HEK293 (cell line): ENCODE measurements around the gene C13orf46.
A peak's percentile ranks its signal among the peaks of the same experiment; 100 is the strongest.

Experiments
- CTCF ChIA-PET: fragments of 350-600 bp; formaldehyde crosslinking; extraction: SDS; loops from one replicate; lab custom pipeline; 2021; ENCODE audit warnings: antibody characterized with exemption; lab: Yijun Ruan, JAX
- POLR2A ChIA-PET: fragments of 300-600 bp; formaldehyde crosslinking; extraction: SDS; loops from one replicate; lab custom pipeline; 2020; ENCODE audit warnings: antibody characterized with exemption, inconsistent platforms; lab: Yijun Ruan, JAX
- H3K27ac ChIP-seq: fragments of 200-500 bp; sonication (Bioruptor generic); 2 replicates; pipeline ENCODE4 v1.5.1; 2014; ENCODE audit warnings: low read depth, low read length, control low read depth, inconsistent platforms; ENCODE audit errors: extremely low read depth
- H3K36me3 ChIP-seq, 2 experiments: fragments of 200-500 bp in 1 of 2; sonication (Bioruptor generic) in 1 of 2; 1 replicate in 1 of 2; 2 replicates in 1 of 2; pipeline ENCODE4 v1.5.1; 2014 to 2017; ENCODE audit warnings: inconsistent platforms in 2 of 2, low read length in 2 of 2; ENCODE audit not compliant: control insufficient read depth in 2 of 2, insufficient read depth in 1 of 2
- H3K4me1 ChIP-seq: fragments of 200-500 bp; sonication (Bioruptor generic); 2 replicates; pipeline ENCODE4 v1.5.1; 2014; ENCODE audit warnings: mild to moderate bottlenecking, low read length, inconsistent platforms; ENCODE audit not compliant: control insufficient read depth, insufficient read depth
- H3K4me3 ChIP-seq: 2 replicates; pipeline ENCODE4 v1.5.1; 2011; ENCODE audit warnings: low read depth, mild to moderate bottlenecking, control low read depth, low read length, moderate library complexity
- H3K9me3 ChIP-seq: fragments of 200-500 bp; sonication (Bioruptor generic); 2 replicates; pipeline ENCODE4 v1.5.1; 2014; ENCODE audit warnings: low read depth, low read length, inconsistent platforms; ENCODE audit not compliant: control insufficient read depth, insufficient read depth
- HOXA7 ChIP-seq: sonication (generic); formaldehyde crosslinking; IDR thresholded peaks from 2 replicates; pipeline ENCODE4 v1.8.1; 2022; ENCODE audit warnings: missing genetic modification reagents, borderline replicate concordance
- PRDM2 ChIP-seq: fragments of 450-650 bp; formaldehyde crosslinking; IDR thresholded peaks from 2 replicates; pipeline ENCODE4 v1.5.1; 2016; ENCODE audit warnings: missing biosample characterization, missing genetic modification characterization, borderline replicate concordance
- YY1 ChIP-seq: fragments of 450-650 bp; formaldehyde crosslinking; IDR thresholded peaks from 2 replicates; pipeline ENCODE4 v1.5.1; 2018; ENCODE audit warnings: missing biosample characterization, missing genetic modification characterization
- ZBTB1 ChIP-seq: fragments of 450-650 bp; formaldehyde crosslinking; IDR thresholded peaks from 2 replicates; pipeline ENCODE4 v1.5.1; 2016; ENCODE audit warnings: missing biosample characterization, missing genetic modification characterization
- ZNF175 ChIP-seq: fragments of 450-650 bp; formaldehyde crosslinking; IDR thresholded peaks from 2 replicates; pipeline ENCODE4 v1.5.1; 2016; ENCODE audit warnings: missing biosample characterization, missing genetic modification characterization
- ZNF26 ChIP-seq: fragments of 450-650 bp; formaldehyde crosslinking; IDR thresholded peaks from 2 replicates; pipeline ENCODE4 v1.5.1; 2016; ENCODE audit warnings: missing biosample characterization, missing genetic modification characterization
- ZNF302 ChIP-seq: fragments of 450-650 bp; formaldehyde crosslinking; IDR thresholded peaks from 2 replicates; pipeline ENCODE4 v1.5.1; 2016; ENCODE audit warnings: missing biosample characterization, missing genetic modification characterization, low read depth
- ZNF37A ChIP-seq: fragments of 450-650 bp; IDR thresholded peaks from 2 replicates; pipeline ENCODE4 v1.5.1; 2018; ENCODE audit warnings: missing biosample characterization, missing genetic modification characterization
- ZNF510 ChIP-seq: fragments of 450-650 bp; formaldehyde crosslinking; IDR thresholded peaks from 2 replicates; pipeline ENCODE4 v1.5.1; 2018; ENCODE audit warnings: mild to moderate bottlenecking, missing genetic modification characterization, missing biosample characterization; ENCODE audit not compliant: insufficient replicate concordance
- ZNF513 ChIP-seq: fragments of 450-650 bp; IDR thresholded peaks from 2 replicates; pipeline ENCODE4 v1.5.1; 2018; ENCODE audit warnings: missing biosample characterization, missing genetic modification characterization
- ZNF558 ChIP-seq: fragments of 450-650 bp; formaldehyde crosslinking; IDR thresholded peaks from 2 replicates; pipeline ENCODE4 v1.5.1; 2016; ENCODE audit warnings: missing biosample characterization, missing genetic modification characterization
- ZNF585B ChIP-seq: fragments of 450-650 bp; formaldehyde crosslinking; IDR thresholded peaks from 2 replicates; pipeline ENCODE4 v1.5.1; 2016; ENCODE audit warnings: missing biosample characterization, missing genetic modification characterization
- ZNF664 ChIP-seq: fragments of 450-650 bp; formaldehyde crosslinking; IDR thresholded peaks from 2 replicates; pipeline ENCODE4 v1.5.1; 2016; ENCODE audit warnings: missing biosample characterization, missing genetic modification characterization
- ZNF747 ChIP-seq: fragments of 450-650 bp; formaldehyde crosslinking; IDR thresholded peaks from 2 replicates; pipeline ENCODE4 v1.5.1; 2016; ENCODE audit warnings: missing biosample characterization, missing genetic modification characterization
- ZNF776 ChIP-seq: fragments of 450-650 bp; formaldehyde crosslinking; IDR thresholded peaks from 2 replicates; pipeline ENCODE4 v1.5.0; 2017; ENCODE audit warnings: missing biosample characterization, missing genetic modification characterization, borderline replicate concordance
- ZNF843 ChIP-seq: fragments of 450-650 bp; formaldehyde crosslinking; IDR thresholded peaks from 2 replicates; pipeline ENCODE4 v1.5.1; 2016; ENCODE audit warnings: missing biosample characterization, missing genetic modification characterization
- TF ChIP-seq, protein P1 (sequence below): fragments of 450-650 bp; formaldehyde crosslinking; conservative IDR thresholded peaks from 2 replicates; pipeline ENCODE4 v1.5.1; 2016; ENCODE audit warnings: low read depth, missing biosample characterization, missing genetic modification characterization

The C13orf46 gene

GRCh38 chr13:113965383-113965874, 8.4 kb downstream of the C13orf46 start:
- ChIA-PET POLR2A (no interaction called here), CTCF (no interaction called here)
- Histone ChIP-seq H3K36me3 (no peaks in the 10 kb centered on the region), H3K4me1 (no peaks in the 10 kb centered on the region), H3K4me3 (no peak overlapping the region), H3K9me3 (no peaks in the 10 kb centered on the region), H3K27ac (no peak overlapping the region)
- TF ChIP-seq ZNF513 (peak; percentile 91; the same call in 1 of the 2 replicates), HOXA7 (CRISPR knock-in tag) (no peak)

DNA sequence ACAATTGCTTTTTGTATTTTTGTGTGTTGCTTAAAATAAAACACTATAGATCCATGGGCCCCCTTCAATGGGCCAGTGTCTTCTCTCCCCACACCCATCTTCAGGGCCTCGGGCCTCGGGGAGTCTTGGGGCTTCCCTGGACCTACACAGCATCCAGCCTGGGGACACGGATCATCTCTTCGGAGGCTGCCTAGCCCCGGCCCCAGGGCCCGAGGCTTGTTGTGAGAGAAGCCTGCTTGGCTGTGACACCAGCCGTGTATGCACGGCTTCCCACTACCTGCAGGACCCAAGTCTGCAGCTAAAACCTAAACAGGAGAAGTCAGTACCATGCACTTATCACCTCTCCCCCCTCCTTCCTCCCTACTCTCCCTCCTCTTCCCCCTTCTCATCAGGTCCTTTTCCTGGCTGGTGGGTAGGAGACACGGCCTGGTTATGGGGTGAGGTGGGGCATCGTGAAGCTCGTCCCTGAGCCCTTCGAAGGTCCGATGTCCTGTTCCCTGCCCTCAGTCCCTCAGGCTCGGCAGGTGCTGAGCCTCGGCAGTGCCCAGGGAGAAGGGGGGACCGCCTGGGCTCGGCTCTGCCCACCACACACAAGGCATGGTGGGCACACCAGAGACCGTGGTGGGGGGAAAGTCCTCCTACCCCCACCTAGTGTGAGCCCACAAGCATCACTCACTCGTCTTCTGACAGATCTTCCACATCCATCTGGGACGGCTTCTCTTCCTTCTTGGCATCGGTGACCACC, 9.5 kb downstream of the C13orf46 start:
- ChIA-PET POLR2A (no interaction called here), CTCF (no interaction called here)
- TF ChIP-seq ZNF26 (tag by site-specific recombination) (no peak), ZBTB1 (tag by site-specific recombination) (no peak), ZNF175 (no peak), ZNF843 (tag by site-specific recombination) (no peak), ZNF558 (no peak), ZNF510 (tag by site-specific recombination) (no peak), YY1 (no peak), ZNF585B (tag by site-specific recombination) (no peak), ZNF664 (tag by site-specific recombination) (no peak), ZNF37A (no peak), PRDM2 (tag by site-specific recombination) (no peak), ZNF776 (tag by site-specific recombination) (no peak), ZNF747 (tag by site-specific recombination) (no peak), ZNF302 (tag by site-specific recombination) (no peak)
- TF ChIP-seq, protein P1, sequence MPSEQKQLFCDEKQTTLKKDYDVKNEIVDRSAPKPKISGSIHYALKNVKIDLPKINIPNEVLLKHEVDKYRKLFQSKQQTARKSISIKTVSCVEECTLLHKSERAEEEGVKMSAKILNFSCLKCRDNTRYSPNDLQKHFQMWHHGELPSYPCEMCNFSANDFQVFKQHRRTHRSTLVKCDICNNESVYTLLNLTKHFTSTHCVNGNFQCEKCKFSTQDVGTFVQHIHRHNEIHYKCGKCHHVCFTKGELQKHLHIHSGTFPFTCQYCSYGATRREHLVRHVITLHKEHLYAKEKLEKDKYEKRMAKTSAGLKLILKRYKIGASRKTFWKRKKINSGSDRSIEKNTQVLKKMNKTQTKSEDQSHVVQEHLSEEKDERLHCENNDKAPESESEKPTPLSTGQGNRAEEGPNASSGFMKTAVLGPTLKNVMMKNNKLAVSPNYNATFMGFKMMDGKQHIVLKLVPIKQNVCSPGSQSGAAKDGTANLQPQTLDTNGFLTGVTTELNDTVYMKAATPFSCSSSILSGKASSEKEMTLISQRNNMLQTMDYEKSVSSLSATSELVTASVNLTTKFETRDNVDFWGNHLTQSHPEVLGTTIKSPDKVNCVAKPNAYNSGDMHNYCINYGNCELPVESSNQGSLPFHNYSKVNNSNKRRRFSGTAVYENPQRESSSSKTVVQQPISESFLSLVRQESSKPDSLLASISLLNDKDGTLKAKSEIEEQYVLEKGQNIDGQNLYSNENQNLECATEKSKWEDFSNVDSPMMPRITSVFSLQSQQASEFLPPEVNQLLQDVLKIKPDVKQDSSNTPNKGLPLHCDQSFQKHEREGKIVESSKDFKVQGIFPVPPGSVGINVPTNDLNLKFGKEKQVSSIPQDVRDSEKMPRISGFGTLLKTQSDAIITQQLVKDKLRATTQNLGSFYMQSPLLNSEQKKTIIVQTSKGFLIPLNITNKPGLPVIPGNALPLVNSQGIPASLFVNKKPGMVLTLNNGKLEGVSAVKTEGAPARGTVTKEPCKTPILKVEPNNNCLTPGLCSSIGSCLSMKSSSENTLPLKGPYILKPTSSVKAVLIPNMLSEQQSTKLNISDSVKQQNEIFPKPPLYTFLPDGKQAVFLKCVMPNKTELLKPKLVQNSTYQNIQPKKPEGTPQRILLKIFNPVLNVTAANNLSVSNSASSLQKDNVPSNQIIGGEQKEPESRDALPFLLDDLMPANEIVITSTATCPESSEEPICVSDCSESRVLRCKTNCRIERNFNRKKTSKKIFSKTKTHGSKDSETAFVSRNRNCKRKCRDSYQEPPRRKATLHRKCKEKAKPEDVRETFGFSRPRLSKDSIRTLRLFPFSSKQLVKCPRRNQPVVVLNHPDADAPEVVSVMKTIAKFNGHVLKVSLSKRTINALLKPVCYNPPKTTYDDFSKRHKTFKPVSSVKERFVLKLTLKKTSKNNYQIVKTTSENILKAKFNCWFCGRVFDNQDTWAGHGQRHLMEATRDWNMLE, result no peak
- Histone ChIP-seq H3K4me1 (no peaks in the 10 kb centered on the region), H3K36me3 (no peaks in the 10 kb centered on the region), H3K9me3 (no peaks in the 10 kb centered on the region), H3K4me3 (no peak overlapping the region), H3K27ac (no peak overlapping the region)
